ENCODE measurements around the gene SS18.

- TF ChIP-seq, protein P1, sequence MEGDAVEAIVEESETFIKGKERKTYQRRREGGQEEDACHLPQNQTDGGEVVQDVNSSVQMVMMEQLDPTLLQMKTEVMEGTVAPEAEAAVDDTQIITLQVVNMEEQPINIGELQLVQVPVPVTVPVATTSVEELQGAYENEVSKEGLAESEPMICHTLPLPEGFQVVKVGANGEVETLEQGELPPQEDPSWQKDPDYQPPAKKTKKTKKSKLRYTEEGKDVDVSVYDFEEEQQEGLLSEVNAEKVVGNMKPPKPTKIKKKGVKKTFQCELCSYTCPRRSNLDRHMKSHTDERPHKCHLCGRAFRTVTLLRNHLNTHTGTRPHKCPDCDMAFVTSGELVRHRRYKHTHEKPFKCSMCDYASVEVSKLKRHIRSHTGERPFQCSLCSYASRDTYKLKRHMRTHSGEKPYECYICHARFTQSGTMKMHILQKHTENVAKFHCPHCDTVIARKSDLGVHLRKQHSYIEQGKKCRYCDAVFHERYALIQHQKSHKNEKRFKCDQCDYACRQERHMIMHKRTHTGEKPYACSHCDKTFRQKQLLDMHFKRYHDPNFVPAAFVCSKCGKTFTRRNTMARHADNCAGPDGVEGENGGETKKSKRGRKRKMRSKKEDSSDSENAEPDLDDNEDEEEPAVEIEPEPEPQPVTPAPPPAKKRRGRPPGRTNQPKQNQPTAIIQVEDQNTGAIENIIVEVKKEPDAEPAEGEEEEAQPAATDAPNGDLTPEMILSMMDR (conservative IDR thresholded peaks at IDR 0.05; ENCODE audit: low read length) = no peak
- no peak for TF ChIP-seq EZH2phosphoT487 (IDR thresholded peaks at IDR 0.05; ENCODE audit: borderline replicate concordance)
These were observed 82.3 kb downstream of the SS18 start for GRCh38 chr18:26008096-26008495.

Data from Loucy (cell line).